DOHH2 (cell line): ENCODE data around the gene SYNRG.

Source experiments
- H3F3A ChIP-seq: fragments of 200-600 bp; sonication (generic), shearing (Covaris generic); 2 replicates; pipeline ENCODE4 v1.6.0; 2016; ENCODE audit warnings: antibody characterized with exemption, mild to moderate bottlenecking; ENCODE audit not compliant: control insufficient read depth, insufficient read depth
- H3K27ac ChIP-seq: fragments of 200-600 bp; sonication (generic); 2 replicates; pipeline ENCODE4 v1.5.1; 2014; ENCODE audit warnings: low read depth, mild to moderate bottlenecking, low read length, moderate library complexity
- H3K27me3 ChIP-seq: fragments of 200-600 bp; sonication (generic); 2 replicates; pipeline ENCODE4 v1.6.1; 2014; ENCODE audit warnings: mild to moderate bottlenecking, low read length, mixed read lengths; ENCODE audit not compliant: control insufficient read depth
- H3K36me3 ChIP-seq: fragments of 200-600 bp; sonication (generic); 2 replicates; pipeline ENCODE4 v1.6.1; 2014; ENCODE audit warnings: mild to moderate bottlenecking, low read length, moderate library complexity, mixed read lengths; ENCODE audit not compliant: control insufficient read depth
- H3K4me1 ChIP-seq: fragments of 200-600 bp; sonication (generic); 2 replicates; pipeline ENCODE4 v1.6.1; 2014; ENCODE audit warnings: mild to moderate bottlenecking, low read length, mixed read lengths; ENCODE audit not compliant: control insufficient read depth
- H3K4me2 ChIP-seq: fragments of 200-600 bp; sonication (generic); 2 replicates; pipeline ENCODE4 v1.6.0; 2014; ENCODE audit warnings: mild to moderate bottlenecking, low read length, moderate library complexity
- H3K4me3 ChIP-seq: fragments of 200-600 bp; sonication (generic); 2 replicates; pipeline ENCODE4 v1.5.1; 2014; ENCODE audit warnings: mild to moderate bottlenecking, low read length, mixed read lengths
- H3K79me2 ChIP-seq: fragments of 200-600 bp; sonication (generic); 2 replicates; pipeline ENCODE4 v1.6.1; 2014; ENCODE audit warnings: mild to moderate bottlenecking, low read length, mixed read lengths; ENCODE audit not compliant: control insufficient read depth
- H3K9me2 ChIP-seq: fragments of 200-600 bp; sonication (generic); replicated peaks from 2 replicates; pipeline ENCODE4 v1.6.1; 2014; ENCODE audit warnings: mild to moderate bottlenecking, low read length, mixed read lengths; ENCODE audit not compliant: control insufficient read depth
- H3K9me3 ChIP-seq: fragments of 200-600 bp; sonication (generic); 2 replicates; pipeline ENCODE4 v1.6.1; 2014; ENCODE audit warnings: antibody characterized with exemption, low read length, mixed read lengths; ENCODE audit not compliant: control insufficient read depth, insufficient read depth
- H4K20me1 ChIP-seq: fragments of 200-600 bp; sonication (generic); 2 replicates; pipeline ENCODE4 v1.6.0; 2014; ENCODE audit warnings: low read depth, mild to moderate bottlenecking, antibody characterized with exemption, low read length, moderate library complexity; ENCODE audit not compliant: control insufficient read depth, insufficient read depth
- EZH2phosphoT487 ChIP-seq: fragments of 200-600 bp; sonication (generic); IDR thresholded peaks from 2 replicates; pipeline ENCODE4 v1.6.1; 2017; ENCODE audit warnings: borderline replicate concordance, mild to moderate bottlenecking, antibody characterized with exemption, low read length, moderate library complexity, mixed read lengths
- TF ChIP-seq, protein P1 (sequence below): fragments of 200-600 bp; sonication (generic); IDR thresholded peaks from one replicate; pipeline ENCODE4 v1.5.1; 2014; ENCODE audit warnings: antibody characterized with exemption, mild to moderate bottlenecking, low read depth, low read length; ENCODE audit not compliant: poor library complexity, severe bottlenecking

SYNRG gene, protein sequence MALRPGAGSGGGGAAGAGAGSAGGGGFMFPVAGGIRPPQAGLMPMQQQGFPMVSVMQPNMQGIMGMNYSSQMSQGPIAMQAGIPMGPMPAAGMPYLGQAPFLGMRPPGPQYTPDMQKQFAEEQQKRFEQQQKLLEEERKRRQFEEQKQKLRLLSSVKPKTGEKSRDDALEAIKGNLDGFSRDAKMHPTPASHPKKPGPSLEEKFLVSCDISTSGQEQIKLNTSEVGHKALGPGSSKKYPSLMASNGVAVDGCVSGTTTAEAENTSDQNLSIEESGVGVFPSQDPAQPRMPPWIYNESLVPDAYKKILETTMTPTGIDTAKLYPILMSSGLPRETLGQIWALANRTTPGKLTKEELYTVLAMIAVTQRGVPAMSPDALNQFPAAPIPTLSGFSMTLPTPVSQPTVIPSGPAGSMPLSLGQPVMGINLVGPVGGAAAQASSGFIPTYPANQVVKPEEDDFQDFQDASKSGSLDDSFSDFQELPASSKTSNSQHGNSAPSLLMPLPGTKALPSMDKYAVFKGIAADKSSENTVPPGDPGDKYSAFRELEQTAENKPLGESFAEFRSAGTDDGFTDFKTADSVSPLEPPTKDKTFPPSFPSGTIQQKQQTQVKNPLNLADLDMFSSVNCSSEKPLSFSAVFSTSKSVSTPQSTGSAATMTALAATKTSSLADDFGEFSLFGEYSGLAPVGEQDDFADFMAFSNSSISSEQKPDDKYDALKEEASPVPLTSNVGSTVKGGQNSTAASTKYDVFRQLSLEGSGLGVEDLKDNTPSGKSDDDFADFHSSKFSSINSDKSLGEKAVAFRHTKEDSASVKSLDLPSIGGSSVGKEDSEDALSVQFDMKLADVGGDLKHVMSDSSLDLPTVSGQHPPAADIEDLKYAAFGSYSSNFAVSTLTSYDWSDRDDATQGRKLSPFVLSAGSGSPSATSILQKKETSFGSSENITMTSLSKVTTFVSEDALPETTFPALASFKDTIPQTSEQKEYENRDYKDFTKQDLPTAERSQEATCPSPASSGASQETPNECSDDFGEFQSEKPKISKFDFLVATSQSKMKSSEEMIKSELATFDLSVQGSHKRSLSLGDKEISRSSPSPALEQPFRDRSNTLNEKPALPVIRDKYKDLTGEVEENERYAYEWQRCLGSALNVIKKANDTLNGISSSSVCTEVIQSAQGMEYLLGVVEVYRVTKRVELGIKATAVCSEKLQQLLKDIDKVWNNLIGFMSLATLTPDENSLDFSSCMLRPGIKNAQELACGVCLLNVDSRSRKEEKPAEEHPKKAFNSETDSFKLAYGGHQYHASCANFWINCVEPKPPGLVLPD (N-terminal part only)

DNA sequence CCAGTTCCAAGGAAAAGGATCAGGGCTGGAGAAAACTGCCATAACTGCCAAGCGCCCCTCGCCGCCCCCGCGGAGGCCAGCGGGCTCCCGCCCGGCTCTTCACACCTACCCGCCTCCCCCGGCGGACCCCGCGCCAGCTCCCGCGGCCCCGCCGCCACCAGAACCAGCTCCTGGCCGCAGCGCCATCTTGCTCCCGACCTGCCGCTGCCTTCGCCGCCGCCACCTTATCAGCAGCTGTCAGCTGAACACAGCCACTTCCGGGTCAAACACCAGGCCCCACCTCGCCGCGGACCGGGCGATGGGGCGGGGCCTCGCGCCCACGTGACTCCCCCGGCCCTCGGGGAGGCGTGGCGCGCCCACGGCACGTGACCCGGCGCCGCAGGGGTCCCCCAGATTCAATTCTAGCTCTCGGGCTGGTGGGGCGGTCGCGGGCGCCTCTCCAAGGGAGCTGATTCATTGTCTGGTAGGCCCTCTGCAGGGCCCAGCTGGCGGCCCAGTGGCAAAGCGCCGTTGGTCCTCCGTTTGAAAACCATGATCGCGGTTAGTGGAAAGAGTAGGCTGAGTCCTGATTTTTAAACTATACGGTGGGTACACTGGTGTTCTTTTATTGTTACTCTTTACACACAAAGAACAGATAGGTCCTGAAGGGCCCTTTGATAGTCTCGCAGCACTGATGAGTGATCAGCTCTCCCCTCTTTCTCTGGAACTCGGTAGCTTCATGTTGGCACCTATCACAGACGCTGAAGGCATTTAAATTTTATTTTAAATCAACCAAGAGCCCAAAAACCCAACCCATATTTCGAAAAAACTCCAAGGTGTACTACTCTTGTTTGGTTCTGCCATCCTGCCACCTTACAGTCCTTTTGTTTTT lies at the start of gene SYNRG:
SYNRG (minus strand) TSS at position 249 of the 871 bp plus-strand sequence; CDS start at position 186, 63 bp downstream.
- Histone ChIP-seq H3K36me3 (peaks cover 58% of the 10 kb centered on the region), H3K27ac (peak within 1 kb of the TSS; percentile 96), H3K4me3 (peak within 1 kb of the TSS; percentile 96), H3K9me3 (no peaks in the 10 kb centered on the region), H3K79me2 (peaks cover 37% of the 10 kb centered on the region), H3K9me2 (no peaks in the 10 kb centered on the region), H3K27me3 (no peaks in the 10 kb centered on the region), H3K4me2 (peak within 1 kb of the TSS; percentile 71), H3K4me1 (peaks cover 49% of the 10 kb centered on the region), H3F3A (peaks cover 34% of the 10 kb centered on the region), H4K20me1 (no peaks in the 10 kb centered on the region)
- TF ChIP-seq, protein P1, sequence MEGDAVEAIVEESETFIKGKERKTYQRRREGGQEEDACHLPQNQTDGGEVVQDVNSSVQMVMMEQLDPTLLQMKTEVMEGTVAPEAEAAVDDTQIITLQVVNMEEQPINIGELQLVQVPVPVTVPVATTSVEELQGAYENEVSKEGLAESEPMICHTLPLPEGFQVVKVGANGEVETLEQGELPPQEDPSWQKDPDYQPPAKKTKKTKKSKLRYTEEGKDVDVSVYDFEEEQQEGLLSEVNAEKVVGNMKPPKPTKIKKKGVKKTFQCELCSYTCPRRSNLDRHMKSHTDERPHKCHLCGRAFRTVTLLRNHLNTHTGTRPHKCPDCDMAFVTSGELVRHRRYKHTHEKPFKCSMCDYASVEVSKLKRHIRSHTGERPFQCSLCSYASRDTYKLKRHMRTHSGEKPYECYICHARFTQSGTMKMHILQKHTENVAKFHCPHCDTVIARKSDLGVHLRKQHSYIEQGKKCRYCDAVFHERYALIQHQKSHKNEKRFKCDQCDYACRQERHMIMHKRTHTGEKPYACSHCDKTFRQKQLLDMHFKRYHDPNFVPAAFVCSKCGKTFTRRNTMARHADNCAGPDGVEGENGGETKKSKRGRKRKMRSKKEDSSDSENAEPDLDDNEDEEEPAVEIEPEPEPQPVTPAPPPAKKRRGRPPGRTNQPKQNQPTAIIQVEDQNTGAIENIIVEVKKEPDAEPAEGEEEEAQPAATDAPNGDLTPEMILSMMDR = peak; percentile 58
- TF ChIP-seq EZH2phosphoT487 = no peak

DNA sequence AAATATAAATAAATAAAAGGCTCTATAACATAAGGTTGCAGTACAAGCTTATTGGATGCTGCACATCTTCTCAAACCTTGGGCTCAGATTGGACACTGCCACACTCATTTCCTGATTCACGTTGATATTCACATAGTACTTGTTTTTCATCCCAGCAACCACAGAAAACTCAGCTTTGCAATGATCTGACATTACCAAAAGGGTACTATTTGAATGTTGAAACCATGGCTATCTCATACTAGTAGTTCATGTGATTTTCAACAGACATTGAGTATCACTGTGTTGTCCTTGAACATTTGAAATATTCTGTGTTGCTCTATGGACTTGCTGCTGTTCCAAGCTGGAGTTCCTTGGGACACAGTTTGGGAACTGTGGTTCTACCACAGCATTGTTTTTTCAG lies 48.0 kb upstream of the SYNRG start:
- Histone ChIP-seq H3K36me3 (no peaks in the 10 kb centered on the region), H3K4me2 (no peak overlapping the region), H3K27me3 (peaks cover 19% of the 10 kb centered on the region), H3K4me3 (no peak overlapping the region), H4K20me1 (no peaks in the 10 kb centered on the region), H3K9me2 (no peaks in the 10 kb centered on the region), H3K9me3 (no peaks in the 10 kb centered on the region), H3K27ac (no peak overlapping the region), H3F3A (no peaks in the 10 kb centered on the region), H3K79me2 (no peaks in the 10 kb centered on the region), H3K4me1 (no peaks in the 10 kb centered on the region)
- TF ChIP-seq, protein P1 = no peak
- TF ChIP-seq EZH2phosphoT487 = no peak

DNA sequence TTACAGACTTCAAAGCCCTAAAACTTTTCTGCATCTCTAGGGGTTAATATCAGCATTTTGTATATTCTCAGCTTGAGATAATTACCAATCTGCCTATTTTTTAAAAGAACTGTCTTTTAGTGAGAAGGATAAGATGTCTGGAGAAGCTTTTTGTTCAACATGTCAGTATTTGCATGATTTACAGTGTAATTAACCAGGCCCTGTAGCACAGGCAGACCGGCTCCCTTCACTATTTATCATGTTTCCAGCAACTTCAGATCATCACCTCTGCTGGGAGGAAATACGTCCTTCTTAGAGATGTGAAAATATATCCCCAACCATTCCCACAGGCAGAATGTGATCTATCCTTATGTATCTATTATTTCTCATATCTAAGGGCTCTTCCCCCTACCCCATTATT lies 42.6 kb upstream of the SYNRG start:
- peaks cover 42% of the 10 kb centered on the region for H3K27me3 ChIP-seq
- no peaks in the 10 kb centered on the region for H3K79me2 ChIP-seq
- no peak overlapping the region for H3K4me2 ChIP-seq
- no peaks in the 10 kb centered on the region for H4K20me1 ChIP-seq
- no peak overlapping the region for H3K27ac ChIP-seq
- no peaks in the 10 kb centered on the region for H3F3A ChIP-seq
- H3K4me3 ChIP-seq = no peak overlapping the region
- no peaks in the 10 kb centered on the region for H3K4me1 ChIP-seq
- H3K9me2 ChIP-seq = no peaks in the 10 kb centered on the region
- H3K36me3 ChIP-seq = no peaks in the 10 kb centered on the region
- no peaks in the 10 kb centered on the region for H3K9me3 ChIP-seq
- TF ChIP-seq, protein P1 = no peak
- TF ChIP-seq EZH2phosphoT487 = no peak
